HG03565 (cell line): ENCODE measurements around the gene RGS6.

Experiments
- ATAC-seq: cut with Tn5 transposase; IDR thresholded peaks from one replicate; pipeline ENCODE4 v1.9.1; 2021; ENCODE audit warnings: mild to moderate bottlenecking, moderate library complexity; ENCODE audit not compliant: unreplicated experiment

Gene RGS6

DNA sequence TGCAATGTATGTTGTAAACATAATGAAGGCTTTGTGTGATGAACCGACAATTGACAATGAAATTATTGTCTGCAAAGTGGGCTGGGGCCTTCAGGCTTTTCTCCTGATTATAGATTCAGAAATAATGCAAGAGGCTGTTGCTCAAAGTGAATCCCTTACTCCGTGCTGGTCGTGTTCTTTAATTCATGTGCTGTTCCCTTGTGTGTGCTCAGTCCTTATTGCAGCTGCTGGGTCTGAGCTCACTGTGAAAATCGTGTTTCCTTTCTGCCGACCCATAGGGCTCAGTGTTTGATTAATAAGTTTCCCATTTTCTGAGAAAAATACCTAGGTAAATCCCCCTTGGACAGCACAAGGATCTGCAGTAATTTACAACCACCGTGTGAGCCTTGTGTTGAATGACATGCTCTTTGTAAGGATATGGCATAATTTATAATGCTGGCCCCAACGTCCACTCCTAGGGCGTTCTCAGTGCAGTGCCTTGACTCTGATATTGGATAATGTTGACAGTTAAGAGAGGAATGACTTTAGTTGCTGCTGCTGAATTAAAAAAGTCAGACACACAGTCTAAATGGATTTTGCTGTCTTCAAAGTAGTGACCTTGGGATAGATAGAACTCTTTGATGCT, 81.6 kb downstream of the RGS6 start:
- ATAC-seq: no peak

DNA sequence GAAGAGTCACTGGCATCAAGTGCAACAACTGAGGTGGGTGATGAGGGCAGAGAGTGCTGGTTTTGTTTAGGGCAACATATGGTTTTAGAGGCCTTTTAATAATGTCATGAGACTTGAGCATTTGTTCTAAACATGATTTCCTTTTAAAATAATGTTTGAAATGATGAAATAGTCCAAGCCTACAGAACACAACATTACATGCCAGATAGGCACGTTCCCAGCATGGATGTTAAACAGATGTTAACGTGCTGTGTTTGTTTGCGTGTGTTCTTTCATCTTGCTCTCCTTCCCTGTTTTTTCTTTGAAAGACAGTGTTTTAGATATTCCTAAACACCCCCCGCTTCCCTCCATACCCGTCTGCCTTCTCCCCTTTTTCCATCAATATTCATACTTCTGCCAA, 82.3 kb downstream of the RGS6 start:
- no peak for ATAC-seq

DNA sequence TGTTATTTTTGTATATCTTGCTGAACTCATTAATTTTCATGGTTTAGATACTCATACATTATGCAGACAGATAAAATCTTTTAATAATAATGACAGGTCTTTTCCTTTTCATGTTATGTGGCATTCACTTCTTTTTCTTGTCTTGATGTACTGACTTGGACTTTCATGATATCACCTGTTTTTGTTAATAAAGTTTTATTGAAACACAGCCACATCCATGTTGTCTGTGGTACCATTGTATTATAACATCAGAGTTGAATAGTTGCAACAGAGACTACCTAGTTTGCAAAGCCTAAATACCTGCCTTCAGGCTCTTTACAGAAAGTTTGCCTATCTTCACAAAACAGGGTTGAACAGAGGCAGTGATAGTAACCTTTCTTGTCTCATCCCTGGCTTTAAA, 85.1 kb downstream of the RGS6 start:
- no peak for ATAC-seq

DNA sequence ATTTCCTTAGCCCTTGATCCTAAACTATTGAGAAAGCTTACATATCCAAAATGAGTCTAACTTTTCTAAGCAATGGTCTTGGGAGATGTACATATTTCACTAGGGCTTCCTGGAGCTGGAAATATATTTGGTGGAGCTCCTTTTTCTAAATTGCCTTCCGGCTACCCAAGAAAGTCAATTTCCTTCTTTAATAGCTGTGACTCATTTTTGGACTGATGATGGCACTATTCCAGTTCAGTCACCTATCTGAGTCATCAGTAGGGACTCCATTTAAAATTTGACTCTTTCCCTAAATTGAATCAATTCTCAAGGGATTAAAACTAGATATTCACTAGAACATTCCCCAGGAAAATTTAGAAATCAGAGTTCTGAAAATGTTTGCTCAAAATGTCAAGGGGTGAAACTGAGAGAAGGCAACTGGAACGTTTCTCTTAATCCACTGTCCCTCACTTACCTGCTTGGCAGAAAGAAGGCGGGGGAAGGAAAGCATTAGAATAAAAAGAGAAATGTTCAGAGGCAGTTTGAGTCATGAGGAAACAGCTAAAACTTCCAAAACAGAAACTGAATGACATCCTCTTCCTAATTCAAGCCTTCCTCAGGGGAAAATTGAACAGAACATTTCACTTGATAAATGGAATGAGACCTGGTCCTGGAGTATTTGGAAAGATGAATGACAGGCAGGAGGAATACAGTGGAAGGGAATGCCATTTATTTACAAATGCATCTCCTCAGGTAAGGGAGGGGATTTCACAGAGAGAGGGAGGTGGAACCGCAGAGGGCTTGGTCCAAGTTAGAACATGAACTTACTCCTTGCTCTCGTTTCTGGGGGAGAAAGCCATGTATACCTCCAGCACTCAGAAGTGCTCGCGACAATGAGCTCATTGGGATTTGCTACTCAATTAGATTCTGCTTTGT, 91.2 kb downstream of the RGS6 start:
- no peak for ATAC-seq

DNA sequence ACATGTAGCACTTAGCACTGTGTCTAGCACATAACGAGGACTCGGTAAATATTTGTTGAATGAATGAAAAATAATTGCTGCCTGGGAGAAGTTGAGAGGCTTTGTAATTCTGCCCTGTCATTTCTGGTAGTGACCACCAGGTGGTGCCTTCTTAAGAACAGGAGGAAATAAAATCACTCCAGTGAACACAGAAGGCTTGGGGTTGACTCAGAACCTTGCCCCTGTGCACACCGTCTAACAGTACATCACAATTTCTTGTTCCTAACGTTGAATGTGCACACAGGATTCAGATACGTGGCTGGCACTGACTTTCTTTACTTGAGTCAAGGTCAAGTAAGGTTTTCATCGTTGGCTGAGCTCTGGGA, 91.8 kb downstream of the RGS6 start:
- ATAC-seq: no peak

DNA sequence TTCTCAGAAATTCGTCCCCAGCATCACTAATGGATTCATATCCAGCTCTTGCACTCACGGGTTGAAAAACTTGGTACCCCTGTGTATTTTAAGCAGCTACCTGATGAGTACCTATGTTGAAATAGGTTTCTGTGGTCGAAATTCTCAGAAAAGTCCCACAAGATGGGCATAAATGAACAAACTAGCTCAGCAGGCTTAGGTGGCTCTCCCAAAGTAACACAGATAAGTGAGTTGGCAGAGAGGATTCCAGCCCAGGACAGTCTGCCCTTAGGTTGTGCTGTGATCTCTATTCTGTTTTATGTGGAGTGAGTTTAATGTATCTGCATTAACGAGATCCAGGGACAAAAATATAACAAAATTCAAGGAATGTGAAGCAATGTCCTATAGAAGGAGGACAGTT, 92.3 kb downstream of the RGS6 start:
- ATAC-seq: no peak

DNA sequence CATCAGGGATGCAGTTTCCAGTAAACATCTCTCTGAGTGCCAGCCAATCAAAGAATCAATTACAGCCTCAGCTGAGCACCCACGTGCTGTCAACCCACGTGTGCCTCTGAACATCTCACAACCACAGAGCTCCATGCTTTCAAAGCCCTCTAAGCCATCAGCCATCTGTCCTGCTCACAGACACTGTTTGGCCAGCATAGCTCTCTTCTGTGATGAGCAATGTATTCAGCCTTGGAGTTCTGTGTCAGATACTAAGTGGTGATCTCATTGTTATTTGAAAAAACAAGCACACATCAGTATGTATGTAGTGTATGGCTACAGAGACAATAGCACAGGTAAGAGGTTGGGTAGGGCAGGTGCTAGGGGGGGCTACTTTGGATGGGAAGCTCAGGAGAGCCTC, 94.3 kb downstream of the RGS6 start:
- ATAC-seq: no peak

DNA sequence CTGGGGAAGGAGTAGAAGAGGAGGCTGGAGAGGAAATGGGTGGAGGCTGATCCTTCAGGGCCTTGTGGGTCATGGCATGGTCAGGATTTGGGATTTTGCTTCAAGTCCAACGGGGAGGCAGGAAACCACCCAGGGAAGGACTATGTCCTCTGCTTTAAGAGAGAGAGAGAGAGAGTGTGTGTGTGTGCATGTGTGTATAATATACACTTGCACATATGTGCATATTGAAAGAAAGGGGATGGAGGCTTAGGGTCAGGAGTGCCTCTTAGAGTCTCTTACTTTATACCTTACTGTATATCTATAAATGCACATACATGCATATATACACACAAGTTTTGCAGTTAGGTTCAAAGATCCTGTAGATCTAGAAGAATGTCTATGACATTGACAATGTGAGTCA, 94.8 kb downstream of the RGS6 start:
- no peak for ATAC-seq

DNA sequence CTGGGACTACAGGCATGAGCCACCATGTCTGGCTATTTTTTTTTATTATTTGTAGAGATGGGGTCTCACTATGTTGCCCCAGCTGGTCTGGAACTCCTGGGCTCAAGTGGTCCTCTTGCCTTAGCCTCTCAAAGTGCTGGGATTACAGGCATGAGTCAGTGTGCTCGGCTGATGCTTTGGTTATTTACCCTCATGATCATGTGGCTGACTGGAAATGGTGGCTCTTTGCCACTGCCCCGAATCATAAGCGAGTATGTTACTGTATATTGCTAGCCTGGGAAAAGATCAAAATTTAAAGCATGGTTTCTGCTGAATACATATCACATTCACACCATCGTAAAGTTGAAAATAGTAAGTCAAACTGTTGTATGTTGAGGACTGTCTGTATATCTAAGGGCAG, 101.1 kb downstream of the RGS6 start:
- no peak for ATAC-seq

DNA sequence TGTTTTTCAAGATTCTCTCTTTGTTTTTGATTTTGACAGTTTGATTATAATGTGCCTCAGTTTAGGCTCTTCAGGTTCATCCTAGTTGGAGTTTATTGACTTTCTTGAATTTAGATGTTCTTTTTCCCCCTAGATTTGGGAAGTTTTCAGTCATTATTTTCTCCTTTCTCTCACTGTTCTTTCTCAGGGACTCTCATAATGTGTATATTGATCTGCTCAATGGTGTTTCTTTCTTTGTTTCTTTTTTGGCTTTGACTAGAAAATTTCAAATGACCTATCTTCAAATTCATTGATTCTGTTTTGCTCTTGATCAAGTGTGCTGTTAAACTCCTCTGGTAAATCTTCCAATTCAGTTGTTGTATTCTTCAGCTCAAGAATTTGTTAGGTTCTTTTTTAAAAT, 108.3 kb downstream of the RGS6 start:
- ATAC-seq: no peak

DNA sequence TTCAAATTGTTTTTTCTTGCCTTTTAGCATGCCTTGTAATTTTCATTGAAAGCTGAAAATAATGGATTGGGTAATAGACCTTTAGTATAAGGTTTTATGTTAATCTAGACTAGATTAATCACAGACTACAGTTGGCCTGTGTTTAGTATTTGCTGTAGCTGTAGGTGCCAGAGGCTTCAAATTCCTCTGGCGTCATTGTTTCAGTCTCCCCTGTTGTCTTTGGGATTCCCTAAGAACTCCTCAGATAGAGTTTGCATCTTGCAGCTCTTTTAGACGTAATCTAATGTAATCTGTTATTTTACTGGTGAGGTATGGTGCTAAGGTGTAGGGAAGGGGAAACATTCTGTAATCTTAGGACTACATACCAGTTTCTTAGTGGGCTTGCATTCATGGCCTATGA, 113.0 kb downstream of the RGS6 start:
- no peak for ATAC-seq

DNA sequence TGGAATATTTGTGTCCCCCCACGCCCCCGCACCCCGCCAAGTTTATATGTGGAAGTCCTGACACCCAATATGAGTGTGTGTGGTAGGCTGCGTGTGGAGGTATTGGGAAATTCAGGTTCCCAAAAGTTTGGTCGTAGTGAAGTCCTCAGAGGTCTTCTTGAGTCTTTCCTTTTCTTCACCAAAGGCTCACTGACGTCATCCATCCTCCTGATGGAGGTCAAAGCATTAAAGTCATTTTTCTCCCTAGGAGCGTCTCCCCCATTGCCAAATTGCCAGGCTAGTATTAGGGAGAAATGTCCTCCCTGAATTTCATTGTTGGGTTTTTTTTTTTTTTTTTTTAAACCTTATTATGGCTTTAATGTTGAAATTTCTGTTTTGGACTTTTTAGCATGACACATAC, 113.7 kb downstream of the RGS6 start:
- no peak for ATAC-seq

DNA sequence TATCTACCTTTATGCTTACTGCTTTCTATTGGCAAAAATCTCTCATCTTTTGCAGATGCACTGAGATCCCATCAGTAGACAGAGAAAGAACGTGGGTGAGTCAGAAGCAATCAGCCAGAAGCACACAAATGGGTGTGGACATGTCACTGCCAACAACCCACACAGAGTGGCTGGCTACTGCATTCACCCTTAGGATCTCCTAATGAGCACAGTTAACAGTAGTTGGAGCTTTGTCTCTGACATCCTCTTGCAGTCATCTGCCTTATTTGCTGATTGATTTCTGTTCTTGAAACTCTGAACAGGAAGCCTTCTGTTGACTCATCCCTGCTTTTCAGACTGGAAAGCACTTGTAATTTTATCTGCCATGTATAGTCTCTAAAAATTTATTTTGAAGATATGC, 117.2 kb downstream of the RGS6 start:
- peak; percentile 76 for ATAC-seq

DNA sequence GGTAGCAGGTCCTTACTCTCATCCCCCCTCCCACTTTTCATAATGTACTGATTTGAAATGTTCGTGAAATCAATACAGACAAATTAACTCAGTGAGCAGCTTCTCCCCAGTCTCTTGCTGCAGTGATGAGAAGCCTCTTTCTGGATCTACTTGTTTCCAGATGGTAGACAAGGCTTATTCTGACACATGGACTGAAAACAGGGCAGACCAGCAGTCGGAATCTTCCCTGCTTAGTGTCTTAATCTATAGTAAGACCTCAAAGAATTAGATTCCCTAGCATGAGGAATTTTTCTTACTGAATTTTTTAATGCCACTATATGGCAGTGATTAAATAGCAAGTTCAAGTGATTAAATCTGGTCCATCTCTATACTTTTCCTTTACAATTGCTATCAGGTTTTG, 120.1 kb downstream of the RGS6 start:
- no peak for ATAC-seq

DNA sequence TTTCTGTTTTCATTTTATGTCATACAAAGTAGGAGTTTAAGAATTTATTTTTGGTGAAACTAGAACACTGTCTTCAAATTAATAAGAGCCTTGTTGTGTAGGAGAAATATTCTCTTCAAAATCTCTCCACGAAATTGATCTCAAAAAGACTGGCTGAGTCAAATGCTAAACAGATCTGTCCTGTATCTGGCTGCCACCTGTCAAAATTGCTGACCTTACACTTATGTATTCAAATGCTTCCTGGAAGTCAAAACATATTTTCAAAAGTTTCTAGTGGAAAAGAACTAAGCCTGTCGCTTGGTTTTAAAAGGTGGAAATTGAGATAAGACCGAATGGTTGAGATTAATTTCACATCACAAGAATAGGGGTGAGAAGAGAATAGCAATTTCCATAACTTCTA, 121.4 kb downstream of the RGS6 start:
- no peak for ATAC-seq

DNA sequence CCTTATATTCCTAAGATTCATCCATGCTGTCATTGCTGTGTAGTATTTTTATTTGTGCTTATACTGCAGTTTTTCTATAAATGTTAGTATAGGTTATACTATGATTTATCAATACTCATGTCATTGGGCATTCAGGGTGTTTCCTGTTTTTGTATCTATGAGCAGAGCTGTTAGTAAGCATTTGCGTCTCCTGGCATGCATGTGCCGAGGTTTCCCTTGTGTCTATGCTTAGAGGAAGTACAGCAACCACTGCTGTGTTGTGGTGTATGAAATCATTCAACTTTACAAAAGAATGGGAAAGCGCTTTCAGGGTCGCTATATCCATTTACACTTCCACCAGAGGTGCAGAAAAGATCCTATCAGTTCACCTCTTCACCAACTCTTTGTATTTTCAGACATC, 122.7 kb downstream of the RGS6 start:
- no peak for ATAC-seq

DNA sequence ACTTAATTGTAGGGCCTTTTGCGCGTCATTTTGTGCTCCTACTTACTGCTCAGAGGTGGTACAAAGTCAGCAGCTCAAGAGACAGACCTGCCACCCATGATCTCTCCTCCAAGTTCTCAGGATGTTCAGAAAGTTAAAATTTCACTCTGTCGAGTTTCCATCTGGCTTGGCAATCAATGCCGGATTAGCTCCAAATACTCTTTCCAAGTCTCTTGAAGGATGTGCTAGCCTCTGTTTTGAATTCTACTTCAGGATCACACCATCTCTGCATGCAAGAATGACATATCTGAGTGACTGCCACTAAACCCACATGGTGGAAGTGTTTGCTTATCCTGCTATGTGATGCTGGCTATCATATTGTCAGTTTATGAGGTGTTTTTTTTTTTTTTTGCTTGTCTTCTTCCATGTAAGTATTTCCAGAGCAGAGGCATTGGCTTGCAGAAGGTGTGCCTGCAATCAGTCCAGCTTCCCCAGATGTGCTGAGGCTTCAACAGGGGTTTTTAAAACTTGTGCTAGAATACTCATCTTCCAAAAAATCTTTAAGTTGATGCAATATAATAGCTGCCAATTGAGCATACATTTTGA, 125.6 kb downstream of the RGS6 start:
- ATAC-seq: no peak

DNA sequence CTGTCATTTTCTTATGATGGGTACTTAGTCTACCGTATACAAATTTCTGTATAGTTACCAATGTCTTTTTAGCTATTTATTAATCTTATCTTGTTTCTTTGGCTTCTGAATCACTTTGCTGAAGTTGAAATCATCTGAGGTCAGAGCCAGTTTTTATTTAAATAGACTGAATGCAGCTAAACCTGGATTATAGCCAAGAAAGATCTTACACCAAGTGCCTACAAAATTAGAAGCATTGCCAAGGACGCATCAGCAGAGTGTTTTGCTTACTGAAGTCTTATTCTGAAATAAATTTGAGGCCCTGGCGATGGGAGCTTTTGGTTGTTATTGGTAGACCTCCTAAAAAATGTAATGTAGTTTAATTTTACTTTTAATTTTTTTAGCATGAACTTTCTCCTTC, 128.2 kb downstream of the RGS6 start:
- ATAC-seq: no peak

DNA sequence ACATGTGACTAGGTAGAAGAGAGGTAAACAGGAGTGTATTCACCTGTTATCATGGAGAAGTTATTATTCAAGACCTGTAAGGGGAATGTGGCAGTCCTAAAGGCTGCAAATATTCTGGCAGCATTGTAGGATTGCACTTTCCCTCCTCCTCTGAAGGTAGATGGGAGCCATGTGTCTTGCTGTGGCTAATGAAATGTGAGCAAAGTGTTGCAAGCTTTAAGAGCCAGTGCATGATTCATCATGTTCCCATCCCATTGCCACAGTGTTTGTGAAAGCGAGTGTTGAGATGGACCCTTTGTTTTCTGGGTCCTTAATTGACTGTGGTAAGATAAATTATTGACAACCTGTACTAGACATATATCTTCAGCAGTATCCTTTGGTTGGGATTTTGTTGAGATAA, 128.7 kb downstream of the RGS6 start:
- ATAC-seq: no peak

DNA sequence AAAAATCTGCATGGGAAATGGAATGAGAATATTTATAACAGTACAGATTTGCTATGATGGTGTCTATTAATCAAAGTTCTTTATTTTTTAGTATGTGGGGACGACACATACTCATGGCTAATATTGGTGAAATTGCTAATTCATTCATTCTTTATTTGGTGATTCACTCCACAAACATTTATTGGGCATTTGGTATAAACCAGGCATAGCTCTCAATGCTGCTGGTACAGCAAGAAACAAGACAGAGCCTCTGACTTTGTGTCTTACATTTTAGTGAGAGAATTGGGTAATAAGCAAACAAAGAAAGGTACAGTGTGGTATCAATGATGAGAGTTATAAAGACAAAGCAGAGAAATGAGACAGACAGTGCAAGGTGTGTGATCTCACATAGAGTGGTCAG, 129.5 kb downstream of the RGS6 start:
- no peak for ATAC-seq

DNA sequence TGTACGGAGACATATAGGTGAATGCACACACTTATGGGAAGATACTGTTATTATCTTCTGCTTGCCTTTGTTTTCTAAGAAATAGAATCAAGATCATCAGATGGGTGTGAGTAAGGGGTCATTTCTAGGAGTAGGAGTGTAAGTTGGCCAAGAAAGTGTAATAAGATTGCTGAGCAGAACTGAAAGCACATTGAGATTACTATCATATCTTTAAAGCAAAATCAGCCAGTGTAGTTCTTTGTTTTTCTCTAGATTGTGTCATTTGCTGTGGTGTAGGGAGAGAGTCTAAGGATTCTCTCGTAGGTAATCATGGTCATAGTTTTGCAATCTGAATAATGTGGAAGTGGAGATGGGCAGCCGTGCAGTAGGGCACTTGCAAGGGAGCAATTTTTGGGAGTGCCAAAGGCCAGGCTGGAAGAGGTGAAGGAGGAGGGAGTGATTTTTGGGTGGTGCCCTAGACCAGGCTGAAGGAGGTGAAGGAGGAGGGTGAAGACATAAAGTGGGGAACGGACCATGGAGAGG, 131.6 kb downstream of the RGS6 start:
- ATAC-seq: no peak

DNA sequence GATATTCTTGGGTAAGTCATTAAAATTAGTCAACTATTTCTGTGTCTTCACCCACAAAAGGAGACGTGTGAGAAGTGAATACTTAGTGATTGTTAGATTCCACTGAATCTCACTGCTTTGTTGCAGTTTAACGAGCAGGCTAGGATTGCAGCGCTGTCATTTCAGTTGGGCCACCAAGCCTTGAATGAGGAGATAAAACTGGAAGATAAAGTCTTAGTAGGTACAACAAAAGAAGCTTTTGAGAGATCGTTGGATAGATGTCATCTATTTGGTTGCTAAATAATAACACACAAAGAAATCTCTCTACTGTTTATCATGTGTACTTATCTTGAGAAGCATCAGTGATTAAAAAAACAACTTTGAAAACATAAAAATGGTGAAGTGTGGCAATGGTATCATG, 132.3 kb downstream of the RGS6 start:
- no peak for ATAC-seq
